GM21367 (cell line): Measurements from ENCODE around the gene TTLL6.

Experiments used
- ATAC-seq: cut with Tn5 transposase; IDR thresholded peaks from one replicate; pipeline ENCODE4 v1.9.1; 2021; ENCODE audit not compliant: unreplicated experiment

TTLL6 gene

GRCh38 chr17:48761114-48761513 lies 55.9 kb downstream of the TTLL6 start:
- ATAC-seq: no peak

- ATAC-seq: no peak
Measured at GRCh38 chr17:48760411-48760810, 56.6 kb downstream of the TTLL6 start.

- ATAC-seq: no peak
Measured at GRCh38 chr17:48759288-48759687, 57.7 kb downstream of the TTLL6 start.

- no peak for ATAC-seq
Measured at GRCh38 chr17:48757524-48757961, 59.5 kb downstream of the TTLL6 start.

GRCh38 chr17:48756830-48757251 lies 60.2 kb downstream of the TTLL6 start:
- ATAC-seq: no peak

- ATAC-seq: no peak
Measured at GRCh38 chr17:48755356-48755755, 61.7 kb downstream of the TTLL6 start.

GRCh38 chr17:48754500-48755261 lies 62.3 kb downstream of the TTLL6 start:
- no peak for ATAC-seq

- ATAC-seq: no peak
Measured at GRCh38 chr17:48753794-48754499, 63.1 kb downstream of the TTLL6 start.

- no peak for ATAC-seq
Measured at GRCh38 chr17:48752399-48753288, 64.4 kb downstream of the TTLL6 start.

GRCh38 chr17:48751733-48752398 lies 65.2 kb downstream of the TTLL6 start:
- ATAC-seq: no peak

- ATAC-seq: no peak
Measured at GRCh38 chr17:48751172-48751571, 65.9 kb downstream of the TTLL6 start.

- ATAC-seq: no peak
Measured at GRCh38 chr17:48749621-48750553, 67.1 kb downstream of the TTLL6 start.

- ATAC-seq: no peak
Measured at GRCh38 chr17:48748718-48749566, 68.1 kb downstream of the TTLL6 start.

- ATAC-seq: no peak
Measured at GRCh38 chr17:48747445-48748363, 69.3 kb downstream of the TTLL6 start.

- no peak for ATAC-seq
Measured at GRCh38 chr17:48746916-48747444, 70.0 kb downstream of the TTLL6 start.

GRCh38 chr17:48745381-48746275 lies 71.4 kb downstream of the TTLL6 start:
- no peak for ATAC-seq

GRCh38 chr17:48740537-48740936 lies 76.5 kb downstream of the TTLL6 start:
- ATAC-seq: no peak
